CMK (cell line): ENCODE data around the gene SMIM8.

Experiments
- DNase-seq: peaks from one replicate; pipeline ENCODE4 v3.0.0-alpha.2; 2010; ENCODE audit warnings: low read depth

SMIM8 gene

GRCh38 chr6:87391334-87391733 lies 68.9 kb downstream of the SMIM8 start:
- no peak for DNase-seq
